GM12892 (cell line): ENCODE results near the gene ASTN2.

Experiments used
- POLR2A ChIP-seq: IDR thresholded peaks from 2 replicates; pipeline ENCODE4 v1.6.1; 2011; ENCODE audit warnings: low read depth, low read length, control low read depth
- POLR2AphosphoS5 ChIP-seq: IDR thresholded peaks from 2 replicates; pipeline ENCODE4 v1.6.1; 2011; ENCODE audit warnings: low read depth, low read length, control low read depth
- TAF1 ChIP-seq: IDR thresholded peaks from 2 replicates; pipeline ENCODE4 v1.6.1; 2011; ENCODE audit warnings: low read depth, mild to moderate bottlenecking, control low read depth, low read length, borderline replicate concordance

GRCh38 chr9:116550696-116551436, 864.0 kb downstream of the ASTN2 start:
- TF ChIP-seq POLR2A (no peak), POLR2AphosphoS5 (no peak), TAF1 (no peak)
